HG02610 (cell line): ENCODE measurements around the gene BLVRB.
"Not testable (repeated sequence)": the region's sequence is repeated elsewhere in the genome, so short reads cannot be mapped to it uniquely, and the experiment has no call there.

Experiments used
- ATAC-seq: cut with Tn5 transposase; IDR thresholded peaks from one replicate; pipeline ENCODE4 v1.9.1; 2021; ENCODE audit warnings: mild to moderate bottlenecking, moderate library complexity; ENCODE audit not compliant: unreplicated experiment

Gene BLVRB

GRCh38 chr19:40465557-40466218 is at the start of gene BLVRB:
Gene BLVRB, minus strand, starts transcription at chr19:40465745. Its CDS starts 57 bp downstream, at chr19:40465688.
- ATAC-seq: peak; percentile 90

DNA sequence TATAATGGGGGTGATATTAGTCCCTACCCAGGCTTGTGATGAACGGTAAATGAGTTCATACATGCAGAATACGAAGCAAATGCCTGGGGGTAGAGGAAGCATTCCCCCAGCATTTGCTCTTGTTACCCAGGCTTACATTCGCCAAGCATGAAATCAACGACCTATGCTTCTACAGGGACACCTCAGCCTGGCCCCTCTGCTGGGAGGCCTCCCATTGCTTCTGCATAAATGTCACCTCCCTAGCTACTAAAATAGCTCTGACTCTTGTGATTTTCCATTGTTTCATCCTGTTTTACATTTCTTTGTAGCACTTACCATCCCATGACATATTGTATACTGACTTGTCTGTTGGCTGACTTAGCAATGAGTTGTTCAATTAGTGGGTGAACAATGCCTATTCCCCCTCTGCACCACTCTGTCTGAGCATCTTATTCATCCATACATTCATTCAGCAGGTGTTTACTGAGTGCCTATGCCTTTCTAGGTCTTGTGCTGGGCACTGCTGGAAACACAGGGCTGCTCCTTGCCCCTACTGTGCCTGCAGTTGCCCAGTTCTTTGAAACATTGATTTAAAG is 48.3 kb upstream of the BLVRB start:
- no peak for ATAC-seq

GRCh38 chr19:40513345-40513678 is 47.8 kb upstream of the BLVRB start:
- ATAC-seq: no peak

DNA sequence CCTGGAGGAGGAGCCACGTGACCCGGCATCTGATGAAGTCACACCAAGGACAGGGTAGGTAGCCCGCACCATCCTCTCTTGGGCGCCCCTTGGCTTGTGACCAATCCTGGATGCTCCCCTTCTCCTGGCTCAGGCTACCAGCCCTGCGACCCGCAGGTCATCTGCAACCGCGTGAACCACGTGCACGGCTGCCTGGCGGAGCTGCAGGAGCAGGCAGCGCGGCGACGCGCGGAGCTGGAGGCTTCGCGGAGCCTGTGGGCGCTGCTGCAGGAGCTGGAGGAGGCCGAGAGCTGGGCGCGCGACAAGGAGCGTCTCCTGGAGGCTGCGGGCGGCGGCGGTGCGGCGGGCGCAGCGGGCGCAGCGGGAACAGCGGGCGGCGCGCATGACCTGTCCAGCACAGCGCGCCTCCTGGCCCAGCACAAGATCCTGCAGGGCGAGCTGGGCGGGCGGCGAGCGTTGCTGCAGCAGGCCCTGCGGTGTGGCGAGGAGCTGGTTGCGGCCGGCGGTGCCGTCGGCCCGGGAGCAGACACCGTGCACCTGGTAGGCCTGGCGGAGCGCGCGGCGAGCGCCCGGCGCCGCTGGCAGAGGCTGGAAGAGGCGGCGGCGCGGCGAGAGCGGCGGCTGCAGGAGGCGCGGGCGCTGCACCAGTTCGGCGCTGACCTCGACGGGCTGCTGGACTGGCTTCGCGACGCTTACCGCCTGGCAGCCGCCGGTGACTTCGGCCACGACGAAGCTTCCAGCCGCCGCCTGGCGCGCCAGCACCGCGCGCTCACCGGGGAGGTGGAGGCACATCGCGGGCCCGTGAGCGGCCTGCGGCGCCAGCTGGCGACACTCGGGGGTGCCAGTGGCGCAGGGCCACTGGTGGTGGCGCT is 47.2 kb upstream of the BLVRB start:
- no peak for ATAC-seq

GRCh38 chr19:40512110-40512472 is 46.5 kb upstream of the BLVRB start:
- ATAC-seq: no peak

DNA sequence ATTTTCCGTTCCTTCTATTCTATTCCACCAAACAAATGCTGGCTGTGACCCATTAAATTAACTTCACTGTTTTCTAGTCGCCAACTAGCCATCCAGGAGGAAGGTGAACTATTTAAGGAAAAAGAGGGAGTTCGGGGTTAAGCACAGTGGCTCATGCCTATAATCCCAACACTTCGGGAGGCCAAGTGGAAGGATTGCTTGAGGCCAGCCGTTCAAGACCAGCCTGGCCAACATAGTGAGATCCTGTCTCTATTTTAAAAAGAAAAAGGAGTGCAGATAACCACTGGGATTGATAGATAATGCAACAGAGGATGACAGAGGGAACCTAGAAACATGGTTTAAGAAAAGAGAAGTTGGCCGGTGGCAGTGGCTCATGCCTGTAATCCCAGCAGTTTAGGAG is 45.9 kb upstream of the BLVRB start:
- no peak for ATAC-seq

DNA sequence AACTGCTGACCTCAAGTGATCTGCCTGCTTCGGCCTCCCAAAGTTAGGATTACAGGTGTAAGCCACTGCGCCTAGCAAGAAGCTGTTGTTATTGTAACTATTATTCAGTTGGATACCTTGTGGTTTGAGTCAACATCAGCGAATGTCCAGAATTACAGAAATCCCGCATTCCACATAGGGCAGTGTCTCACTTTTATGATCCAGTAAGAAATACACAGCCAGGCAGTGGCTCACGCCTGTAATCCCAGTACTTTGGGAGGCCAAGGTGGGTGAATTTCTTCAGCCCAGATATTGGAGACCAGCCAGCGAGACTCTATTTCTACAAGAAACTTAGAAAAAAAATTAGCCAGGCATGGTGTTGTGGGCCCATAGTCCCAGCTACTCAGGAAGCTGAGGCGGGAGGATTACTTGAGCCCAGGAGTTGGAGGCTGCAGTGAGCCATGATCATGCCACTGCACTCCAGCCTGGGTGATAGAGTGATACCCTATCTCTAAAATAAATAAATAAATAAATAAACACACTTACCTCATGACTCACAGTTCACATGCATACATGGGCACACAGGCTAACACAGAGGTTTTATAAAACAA is 45.1 kb upstream of the BLVRB start:
- no peak for ATAC-seq

- ATAC-seq: no peak
Measured at GRCh38 chr19:40508739-40509260, 43.3 kb upstream of the BLVRB start.

DNA sequence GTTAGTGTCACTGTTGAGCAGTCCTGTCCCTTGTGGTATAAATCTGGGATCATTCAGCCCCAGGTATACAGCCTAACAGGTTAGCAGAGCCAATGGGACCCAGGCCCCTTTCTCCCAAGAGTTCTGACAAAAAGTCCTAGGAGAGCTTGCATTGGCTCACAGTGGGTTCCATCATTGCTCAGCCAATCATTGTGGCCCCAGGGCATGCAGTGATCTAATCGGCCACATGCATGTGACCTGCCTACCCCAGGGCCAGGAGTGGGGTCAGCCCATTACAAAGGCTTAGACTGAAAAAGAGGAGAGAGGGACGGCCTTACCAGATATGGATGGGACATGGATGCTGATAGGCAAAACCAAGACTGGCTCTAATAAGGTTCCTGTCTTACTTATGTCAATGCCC is 42.3 kb upstream of the BLVRB start:
- ATAC-seq: no peak

DNA sequence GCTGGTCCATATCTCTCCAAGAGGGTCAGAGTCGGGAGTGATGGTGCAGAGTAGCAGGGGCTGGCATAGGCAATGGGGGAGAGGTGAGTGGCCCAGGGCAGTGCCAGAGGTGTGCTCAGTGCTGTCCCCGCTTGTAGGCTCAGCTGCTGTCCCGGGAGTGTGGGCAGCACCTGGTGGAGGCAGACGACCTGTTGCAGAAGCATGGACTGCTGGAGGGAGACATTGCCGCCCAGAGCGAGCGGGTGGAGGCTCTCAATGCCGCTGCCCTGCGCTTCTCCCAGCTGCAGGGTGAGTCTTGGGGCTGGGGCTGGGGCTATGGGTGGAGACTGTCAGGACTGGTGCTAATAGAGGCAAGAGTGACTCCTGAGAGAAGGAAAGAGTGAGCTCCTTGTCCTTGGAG is 40.6 kb upstream of the BLVRB start:
- no peak for ATAC-seq

- no peak for ATAC-seq
Measured at GRCh38 chr19:40503320-40503695, 37.8 kb upstream of the BLVRB start.

GRCh38 chr19:40502647-40503319 is 37.2 kb upstream of the BLVRB start:
- no peak for ATAC-seq

DNA sequence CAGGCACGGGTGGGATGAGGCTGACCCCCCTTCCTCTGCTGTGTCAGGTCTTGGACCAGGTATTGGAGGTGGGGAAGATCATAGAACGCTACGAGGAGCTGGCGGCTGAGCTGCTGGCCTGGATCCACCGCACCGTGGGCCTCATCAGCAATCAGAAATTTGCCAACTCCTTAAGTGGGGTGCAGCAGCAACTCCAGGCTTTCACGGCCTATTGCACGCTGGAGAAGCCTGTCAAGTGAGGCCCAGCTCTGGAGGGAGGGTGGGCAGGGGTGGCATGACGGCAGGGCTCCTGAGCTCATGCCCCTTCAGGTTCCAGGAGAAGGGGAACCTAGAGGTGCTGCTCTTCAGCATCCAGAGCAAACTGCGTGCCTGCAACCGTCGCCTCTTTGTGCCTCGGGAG is 36.5 kb upstream of the BLVRB start:
- ATAC-seq: no peak

DNA sequence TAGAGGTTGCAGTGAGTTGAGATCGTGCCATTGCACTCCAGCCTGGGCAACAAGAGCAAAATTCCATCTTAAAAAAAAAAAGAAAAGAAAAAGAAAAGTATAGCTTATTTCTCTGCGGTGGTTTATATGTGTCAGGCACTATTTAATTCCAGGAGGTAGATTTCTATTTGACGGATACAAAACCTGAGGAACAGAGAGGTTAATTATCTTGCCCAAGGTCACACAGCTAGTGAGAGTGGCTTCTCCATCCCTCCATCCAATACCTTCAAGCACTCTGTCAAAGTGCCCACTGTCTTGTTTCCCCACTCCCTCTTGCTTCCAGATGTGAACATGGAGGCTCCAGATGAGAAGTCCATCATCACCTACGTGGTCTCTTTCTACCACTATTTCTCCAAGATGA is 36.1 kb upstream of the BLVRB start:
- no peak for ATAC-seq

- not testable (repeated sequence) for ATAC-seq
Measured at GRCh38 chr19:40500678-40501530, 35.4 kb upstream of the BLVRB start.

- ATAC-seq: no peak
Measured at GRCh38 chr19:40499320-40499719, 33.8 kb upstream of the BLVRB start.

GRCh38 chr19:40497214-40497613 is 31.7 kb upstream of the BLVRB start:
- ATAC-seq: no peak

- no peak for ATAC-seq
Measured at GRCh38 chr19:40494191-40494838, 28.8 kb upstream of the BLVRB start.

GRCh38 chr19:40493778-40494177 is 28.2 kb upstream of the BLVRB start:
- no peak for ATAC-seq

DNA sequence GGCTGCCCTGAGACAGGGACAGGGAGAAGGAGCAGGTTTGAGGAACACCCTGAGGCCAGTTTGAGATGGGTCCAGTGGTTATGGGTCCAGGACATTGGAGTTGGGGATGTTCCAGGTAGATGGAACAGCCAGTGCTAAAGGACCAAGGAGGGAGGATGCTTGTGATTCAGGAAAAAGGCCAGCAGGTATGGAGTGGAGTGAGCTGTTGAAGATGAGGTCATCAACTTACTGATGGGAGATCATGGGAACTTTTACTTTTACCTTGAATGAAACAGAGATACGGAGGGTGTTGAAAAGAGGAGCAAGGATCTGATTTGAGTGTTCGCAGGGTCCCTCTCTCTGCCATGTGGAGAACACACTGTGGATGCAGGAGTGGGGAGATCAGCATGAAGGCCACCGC is 26.7 kb upstream of the BLVRB start:
- no peak for ATAC-seq
